Raji (cell line): Measurements from ENCODE around the gene MYO3B.

Source experiments
- POLR2A ChIP-seq: IDR thresholded peaks from 2 replicates; pipeline ENCODE4 v1.6.1; 2011; ENCODE audit warnings: low read depth, low read length, control low read depth; ENCODE audit not compliant: insufficient read depth

Gene MYO3B

DNA sequence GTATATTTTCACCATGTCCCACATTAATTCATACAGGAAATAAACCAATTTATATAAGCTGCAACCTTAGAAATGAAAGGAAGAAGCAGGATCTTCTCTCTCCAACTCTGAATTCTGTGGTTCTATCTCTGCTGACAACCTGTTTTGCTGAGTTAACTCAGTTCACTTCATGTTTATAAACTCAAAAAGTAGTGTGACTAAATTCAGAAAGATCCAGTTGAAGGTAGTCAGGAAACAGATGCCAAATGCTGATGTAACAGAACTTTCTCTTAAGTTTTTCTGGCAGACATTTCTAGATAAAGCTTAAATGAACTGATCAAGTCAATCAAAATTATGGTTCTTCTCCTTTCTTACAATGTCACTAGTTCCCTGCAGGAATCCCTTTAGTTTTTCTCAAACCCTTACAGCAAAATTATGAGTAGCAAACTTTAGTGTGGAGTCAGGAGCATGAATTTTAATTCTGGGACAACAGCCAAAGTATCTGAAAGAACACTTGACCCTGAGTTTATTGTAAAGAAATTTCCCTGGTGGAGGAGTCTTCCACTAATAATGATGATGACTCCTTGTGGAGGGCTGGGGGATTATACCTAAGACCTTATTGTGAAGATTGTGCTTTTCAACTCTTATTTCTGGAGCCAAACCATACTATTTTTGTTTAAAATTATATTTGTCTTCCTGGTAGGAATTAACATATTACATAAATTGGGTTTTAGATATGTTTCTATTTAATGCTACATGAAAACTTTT is 216.9 kb downstream of the MYO3B start:
- TF ChIP-seq POLR2A = no peak

DNA sequence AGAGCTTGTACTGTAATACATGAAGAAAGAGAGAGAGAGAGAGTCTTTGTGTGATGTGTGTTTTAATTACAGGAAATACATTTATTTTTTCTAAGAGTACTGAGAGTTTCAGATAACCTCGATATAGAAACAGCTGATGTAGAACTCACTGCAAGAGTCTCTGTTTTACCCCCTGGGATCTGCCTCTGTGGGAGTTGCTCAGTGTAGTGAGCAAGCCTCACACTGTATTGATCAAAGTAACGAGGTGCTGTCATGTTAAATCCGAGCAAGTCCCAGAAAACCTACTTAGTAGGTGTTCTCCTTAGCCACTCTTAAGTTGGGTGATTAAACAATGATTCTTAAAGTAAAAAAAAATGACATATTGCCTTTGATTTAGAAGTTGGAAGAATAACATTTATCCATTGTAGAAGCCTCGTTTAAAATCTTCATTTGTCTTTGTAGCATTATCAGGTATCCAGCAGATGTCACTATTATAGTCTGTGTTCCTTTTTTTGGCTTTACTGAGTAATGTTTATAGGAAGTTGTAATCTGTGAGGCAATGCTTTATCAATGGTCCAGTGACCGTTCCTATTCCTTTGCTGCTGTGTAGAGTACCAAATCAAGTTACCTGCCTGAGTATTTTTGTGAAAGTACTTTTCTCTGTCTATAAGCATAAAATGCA is 219.0 kb downstream of the MYO3B start:
- no peak for TF ChIP-seq POLR2A

DNA sequence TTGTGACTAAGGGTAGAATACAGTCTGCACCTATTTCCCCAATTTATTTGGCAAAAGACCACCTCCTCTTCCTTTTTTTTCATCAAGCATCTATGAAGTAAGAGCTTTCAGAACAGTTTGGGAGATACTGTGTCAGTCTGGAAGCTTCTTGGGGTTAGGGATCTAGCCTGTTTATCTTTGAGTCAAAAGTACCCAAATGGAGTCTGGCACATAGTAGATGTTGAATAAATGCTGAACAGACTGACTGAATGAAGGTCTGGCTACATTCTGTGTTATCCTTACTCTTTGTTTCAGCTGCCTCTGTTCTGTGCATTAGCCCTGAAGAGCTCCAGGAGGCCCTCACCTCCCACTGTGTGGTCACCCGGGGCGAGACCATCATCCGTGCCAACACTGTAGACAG is 223.2 kb downstream of the MYO3B start:
- TF ChIP-seq POLR2A = no peak

DNA sequence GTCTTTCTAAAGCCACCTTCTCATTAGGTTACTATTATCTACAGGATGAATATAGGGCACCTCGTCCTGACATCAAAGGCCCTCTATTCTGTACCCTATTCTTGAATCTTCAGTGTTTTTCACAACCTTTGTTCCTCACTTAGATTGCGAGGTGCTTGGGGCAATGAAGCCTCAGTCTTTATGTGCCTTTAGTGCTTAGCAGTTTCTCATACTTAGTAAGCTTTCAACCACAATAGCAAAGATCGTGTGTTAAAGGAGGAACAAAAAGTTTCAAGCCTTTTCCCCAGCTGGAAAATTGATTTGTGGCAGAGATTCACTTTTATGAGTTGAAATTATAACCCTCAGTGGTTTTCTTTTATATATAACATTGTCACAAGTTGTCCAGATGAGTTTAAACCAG is 226.9 kb downstream of the MYO3B start:
- no peak for TF ChIP-seq POLR2A

DNA sequence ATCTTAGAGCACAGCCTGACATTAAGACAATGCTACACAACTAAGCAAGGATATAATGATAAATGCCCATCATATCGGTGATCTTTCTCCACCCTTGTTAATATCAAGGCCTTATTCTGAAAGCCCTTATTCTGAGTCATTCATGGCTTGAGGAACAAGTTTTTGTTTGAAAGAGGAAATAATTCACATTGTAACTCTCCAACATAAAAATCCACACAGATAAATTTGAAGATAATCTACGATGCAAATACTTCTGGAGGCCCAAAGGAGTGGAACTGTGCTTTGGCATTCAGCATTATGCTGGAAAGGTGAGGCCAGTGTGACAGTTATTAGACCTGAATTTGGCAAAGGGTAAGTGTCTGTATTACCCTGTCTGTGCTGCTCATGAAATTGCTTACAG is 227.4 kb downstream of the MYO3B start:
- TF ChIP-seq POLR2A = no peak

DNA sequence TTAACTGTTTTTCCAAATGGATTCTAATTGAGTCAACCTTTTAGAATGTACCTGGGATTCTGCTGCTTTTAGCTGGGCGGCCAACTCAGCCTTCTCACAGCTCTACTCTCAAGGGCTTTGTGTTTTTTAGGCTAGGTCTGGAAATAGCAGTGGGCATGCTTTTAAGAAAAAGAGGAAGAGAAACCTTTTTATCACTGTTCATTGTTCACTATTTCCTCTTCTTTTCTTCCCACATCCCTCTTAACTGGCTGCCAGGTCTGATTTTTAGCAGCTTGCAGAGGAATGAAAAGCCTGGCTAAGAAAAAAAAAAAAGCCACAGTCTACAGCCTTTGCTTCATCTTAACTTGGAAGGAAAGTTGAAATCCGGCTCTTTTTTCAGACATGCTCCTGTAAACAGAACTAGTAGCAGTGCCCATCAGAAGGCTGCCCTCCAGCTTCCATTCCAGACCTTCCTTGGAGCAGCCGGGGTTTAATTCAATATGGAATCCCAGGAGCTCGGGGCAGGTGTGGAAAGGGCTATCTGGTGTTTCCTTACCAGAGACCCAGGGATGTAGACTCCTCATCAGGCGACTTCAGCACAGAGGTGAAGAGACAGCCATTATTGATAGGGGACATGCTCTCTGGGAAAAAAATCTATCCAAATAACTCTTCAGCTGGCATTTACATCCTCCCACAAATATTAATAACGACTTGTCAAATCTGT is 230.7 kb downstream of the MYO3B start:
- no peak for TF ChIP-seq POLR2A

DNA sequence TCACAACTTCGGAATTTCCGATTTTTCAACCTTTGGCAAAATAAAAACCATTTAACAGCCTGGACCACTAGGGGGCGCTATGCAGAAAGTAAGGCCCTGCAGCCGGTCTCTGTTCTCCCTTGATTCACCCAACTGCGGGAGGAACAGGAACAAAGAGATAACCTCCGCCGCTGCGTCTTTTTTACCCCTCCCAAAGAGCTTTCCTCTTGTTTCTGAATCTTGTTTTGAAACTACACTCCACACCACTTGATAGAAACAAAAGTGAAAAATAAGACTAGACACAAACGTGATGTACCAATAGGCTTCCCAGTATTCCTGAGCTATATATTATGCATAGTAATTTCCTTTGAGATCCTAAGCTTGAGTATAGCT is 231.2 kb downstream of the MYO3B start:
- TF ChIP-seq POLR2A = no peak

DNA sequence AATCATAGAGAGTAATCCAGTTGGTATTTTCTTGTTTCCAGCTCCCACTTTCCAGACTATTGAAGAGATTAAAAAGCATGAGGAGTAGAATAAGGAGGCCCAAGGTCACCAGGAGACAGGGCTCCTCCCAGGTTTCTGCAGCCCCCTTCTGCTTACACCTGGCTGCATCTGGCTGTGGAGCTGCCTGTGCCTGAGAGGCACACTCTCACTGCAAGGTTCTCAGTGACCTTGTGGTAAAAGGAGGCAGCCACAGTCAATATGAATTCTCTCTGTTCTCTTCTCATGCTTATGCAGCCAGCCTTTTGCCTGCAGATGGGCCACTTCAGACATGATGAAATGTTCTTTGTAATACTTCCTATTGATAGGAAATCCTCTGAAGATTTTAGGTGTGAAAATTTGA is 233.7 kb downstream of the MYO3B start:
- TF ChIP-seq POLR2A = no peak

DNA sequence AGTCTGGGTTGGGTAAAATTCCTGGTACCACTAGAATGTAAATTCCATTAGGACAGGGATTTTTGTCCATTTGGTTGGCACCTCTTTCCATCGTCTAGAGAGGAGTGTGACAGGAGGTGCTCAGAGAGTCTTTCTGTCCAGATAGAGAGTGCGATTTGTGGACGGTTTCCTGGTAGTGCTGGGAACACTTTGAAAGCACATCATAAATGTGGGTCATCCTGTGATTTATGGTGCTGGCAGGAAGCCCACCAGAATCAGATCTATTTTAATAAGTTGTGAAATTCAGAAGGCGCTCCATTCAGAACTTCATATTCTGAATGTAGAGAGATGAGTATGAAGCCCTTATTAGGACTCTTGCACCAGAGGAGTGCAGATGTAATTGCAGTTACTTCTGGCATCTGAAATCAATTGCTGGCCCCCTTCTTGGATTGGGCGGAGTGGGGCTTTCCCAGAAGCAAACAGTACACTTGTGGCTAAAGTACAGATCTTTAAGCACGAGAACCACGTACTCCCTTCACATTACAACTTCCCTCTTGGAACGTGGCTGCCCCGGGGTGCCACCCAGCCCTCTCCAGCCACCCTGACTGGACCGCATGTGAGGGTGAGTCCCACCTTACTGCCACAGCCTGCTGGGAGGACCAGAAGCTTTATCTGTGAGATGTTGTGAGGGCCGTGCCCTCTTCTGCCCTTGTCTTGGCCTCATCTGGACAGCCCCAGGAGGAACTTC is 243.2 kb downstream of the MYO3B start:
- no peak for TF ChIP-seq POLR2A

DNA sequence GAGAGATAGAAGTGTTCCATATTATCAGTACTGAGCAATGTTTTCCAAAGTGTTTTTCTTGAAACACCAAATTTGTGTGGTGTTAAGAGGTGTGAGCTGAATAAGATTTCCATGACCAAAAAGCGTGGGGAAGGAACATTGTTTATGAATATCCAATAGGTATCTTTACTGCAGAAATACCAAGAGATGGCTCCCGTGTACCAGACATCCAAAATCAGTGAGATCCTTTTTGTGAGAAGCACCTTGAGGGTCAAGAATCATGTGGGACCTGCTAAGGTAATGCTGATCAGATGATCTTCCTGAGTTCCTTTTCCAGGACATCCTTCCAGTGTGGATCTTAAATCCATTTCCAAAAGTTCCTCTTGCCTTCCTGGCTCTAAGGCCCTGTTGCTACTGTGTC is 246.0 kb downstream of the MYO3B start:
- TF ChIP-seq POLR2A = no peak

DNA sequence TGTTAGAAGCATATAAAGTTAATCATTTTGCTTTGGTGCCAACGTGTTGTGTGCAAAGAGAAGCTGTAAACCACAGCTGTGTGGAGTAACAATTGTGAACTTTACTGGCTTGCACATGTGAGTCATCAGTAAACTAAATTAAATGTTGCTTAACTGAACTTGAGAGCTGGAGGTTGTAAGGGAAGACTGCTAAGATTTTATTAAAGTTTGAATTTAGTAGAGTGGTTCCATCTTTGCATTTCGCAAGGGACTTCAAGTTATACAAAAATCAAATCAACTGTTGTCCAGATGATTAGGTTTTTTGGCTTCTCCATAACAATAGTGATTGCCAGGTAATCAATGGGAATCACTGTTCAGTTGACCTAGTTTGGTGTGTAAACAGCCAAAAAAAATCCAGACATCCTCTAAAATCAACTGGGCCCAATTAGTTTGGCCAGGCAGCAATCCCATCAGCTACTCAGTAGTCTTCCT is 247.4 kb downstream of the MYO3B start:
- no peak for TF ChIP-seq POLR2A

DNA sequence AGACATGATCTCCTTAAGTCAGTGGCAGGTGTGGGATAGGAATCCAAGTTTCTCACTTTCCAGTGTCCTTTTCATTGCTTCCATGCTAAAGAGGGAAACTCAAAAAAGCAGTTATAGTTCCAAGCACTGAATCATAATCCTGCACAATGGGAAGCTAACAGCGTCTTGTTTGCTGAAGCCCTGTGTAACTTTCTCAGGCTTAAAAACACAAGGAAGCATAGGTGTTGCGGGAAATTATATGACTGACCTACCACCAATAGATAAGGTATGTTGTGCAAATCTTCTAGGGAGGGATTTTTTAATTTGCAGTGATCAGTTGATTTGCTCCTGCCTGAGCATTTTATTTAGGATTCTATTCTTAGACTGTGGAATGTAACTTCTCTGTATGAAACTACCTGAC is 250.9 kb downstream of the MYO3B start:
- TF ChIP-seq POLR2A = no peak

DNA sequence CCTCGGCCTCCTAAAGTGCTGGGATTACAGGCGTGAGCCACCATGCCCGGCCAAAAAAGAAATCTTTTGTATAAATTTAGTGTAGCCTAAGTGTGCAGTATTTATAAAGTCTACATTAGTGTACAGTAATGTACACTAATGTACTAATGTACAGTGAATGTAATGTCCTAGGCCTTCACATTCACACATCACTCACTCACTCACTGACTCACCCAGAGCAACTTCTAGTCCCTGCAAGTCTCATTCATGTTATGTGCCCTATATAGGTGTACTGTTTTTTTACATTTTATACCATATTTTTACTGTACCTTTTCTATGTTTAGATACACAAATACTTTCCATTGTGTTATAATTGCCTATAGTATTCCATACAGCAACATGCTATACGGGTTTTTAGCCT is 254.9 kb downstream of the MYO3B start:
- no peak for TF ChIP-seq POLR2A

DNA sequence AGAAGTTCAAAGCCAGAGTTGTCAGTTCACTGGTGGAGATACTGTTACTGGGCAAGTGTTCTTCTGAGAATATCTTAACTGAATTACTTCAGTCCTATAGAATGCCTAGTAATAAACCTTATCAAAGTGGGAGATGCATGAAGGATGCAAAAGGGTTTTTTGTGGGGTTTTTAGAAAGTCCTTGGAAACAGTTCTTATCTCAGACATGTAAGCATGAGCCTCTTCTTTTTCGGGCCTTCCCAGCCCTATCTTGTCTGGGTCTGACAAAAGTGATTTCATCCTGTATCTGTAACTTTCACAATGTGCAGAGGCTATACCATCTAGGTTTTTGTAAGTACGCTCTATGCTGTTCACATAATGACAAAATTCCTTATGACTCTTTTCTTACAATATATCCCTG is 255.5 kb downstream of the MYO3B start:
- no peak for TF ChIP-seq POLR2A

DNA sequence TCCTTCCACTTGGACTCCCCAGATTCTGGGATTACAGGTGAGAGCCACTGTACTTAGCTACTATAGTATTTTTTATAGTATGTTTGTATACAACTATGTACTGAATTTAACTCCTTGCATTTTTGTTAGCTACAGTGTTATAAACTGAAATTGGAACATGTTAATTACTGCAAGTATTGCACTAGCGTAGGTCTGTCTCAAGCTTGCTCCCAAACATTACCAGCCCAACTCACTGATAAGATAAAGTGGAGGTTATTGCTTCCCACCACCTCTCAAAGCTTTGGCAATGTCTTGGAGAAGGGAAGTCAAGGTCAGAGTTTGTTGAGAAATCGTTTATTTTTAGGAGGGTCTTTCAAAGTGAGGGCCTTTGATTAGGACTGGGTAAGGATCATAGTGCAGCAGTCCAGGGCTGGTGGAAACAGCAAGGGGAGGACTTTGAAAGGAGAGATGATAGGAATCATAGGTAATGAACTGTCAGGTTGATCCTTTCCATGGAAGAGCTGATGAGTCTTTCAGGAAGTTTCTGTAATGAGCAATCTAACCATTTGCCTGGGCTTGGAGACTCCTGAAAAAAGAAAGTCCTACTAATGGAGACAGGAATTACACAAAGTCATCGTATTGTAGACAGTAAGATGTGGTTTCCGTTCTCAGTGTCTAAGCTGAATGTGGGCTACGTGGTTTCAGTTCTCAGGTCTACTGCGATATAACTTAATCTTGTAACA is 257.1 kb downstream of the MYO3B start:
- no peak for TF ChIP-seq POLR2A
